NCI-H1694 (cell line): Measurements from ENCODE around the gene PDE6A.

Experiments used
- DNase-seq: peaks from one replicate; lab custom pipeline; 2025; lab: John Stamatoyannopoulos, UW

PDE6A gene

DNA sequence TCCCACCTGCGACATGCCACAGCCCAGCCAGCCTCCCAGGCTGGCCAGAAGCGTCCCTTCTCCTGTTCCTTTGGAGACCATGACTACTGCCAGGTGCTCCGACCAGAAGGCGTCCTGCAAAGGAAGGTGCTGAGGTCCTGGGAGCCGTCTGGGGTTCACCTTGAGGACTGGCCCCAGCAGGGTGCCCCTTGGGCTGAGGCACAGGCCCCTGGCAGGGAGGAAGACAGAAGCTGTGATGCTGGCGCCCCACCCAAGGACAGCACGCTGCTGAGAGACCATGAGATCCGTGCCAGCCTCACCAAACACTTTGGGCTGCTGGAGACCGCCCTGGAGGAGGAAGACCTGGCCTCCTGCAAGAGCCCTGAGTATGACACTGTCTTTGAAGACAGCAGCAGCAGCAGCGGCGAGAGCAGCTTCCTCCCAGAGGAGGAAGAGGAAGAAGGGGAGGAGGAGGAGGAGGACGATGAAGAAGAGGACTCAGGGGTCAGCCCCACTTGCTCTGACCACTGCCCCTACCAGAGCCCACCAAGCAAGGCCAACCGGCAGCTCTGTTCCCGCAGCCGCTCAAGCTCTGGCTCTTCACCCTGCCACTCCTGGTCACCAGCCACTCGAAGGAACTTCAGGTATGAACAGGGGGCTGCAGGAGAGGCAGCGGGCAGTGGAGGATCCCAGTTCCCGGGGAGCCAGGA, 108.0 kb downstream of the PDE6A start:
- no peak for DNase-seq

DNA sequence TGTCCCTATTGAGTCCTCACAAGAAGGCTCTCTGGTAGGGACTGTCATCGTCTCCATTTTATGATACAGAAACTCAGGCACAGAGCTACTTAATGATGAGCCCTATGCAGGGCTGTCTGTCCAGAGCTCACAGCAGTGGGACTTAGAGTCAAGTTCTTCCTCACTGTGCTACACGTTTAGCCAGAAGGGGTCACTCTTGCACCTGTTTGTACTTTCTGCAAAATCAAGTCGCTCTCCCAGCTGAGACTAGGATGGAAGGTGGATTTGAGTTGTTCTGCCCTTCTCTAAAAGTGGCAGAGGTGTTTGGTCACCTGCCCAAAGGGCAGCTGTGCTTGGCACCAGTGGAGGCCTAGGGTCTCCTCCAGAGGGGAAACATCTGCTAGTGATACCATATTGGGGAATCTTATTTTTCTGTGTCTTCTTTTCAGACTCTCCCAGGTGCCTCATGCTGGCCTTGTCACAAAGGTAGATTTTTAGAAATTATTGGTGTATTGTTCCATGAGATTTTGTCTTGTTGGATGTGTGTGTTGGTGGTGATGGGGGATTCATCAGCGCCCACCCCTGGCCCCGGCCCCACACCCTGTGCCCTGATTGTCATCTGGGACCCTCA, 110.2 kb downstream of the PDE6A start:
- DNase-seq: peak; percentile 44

DNA sequence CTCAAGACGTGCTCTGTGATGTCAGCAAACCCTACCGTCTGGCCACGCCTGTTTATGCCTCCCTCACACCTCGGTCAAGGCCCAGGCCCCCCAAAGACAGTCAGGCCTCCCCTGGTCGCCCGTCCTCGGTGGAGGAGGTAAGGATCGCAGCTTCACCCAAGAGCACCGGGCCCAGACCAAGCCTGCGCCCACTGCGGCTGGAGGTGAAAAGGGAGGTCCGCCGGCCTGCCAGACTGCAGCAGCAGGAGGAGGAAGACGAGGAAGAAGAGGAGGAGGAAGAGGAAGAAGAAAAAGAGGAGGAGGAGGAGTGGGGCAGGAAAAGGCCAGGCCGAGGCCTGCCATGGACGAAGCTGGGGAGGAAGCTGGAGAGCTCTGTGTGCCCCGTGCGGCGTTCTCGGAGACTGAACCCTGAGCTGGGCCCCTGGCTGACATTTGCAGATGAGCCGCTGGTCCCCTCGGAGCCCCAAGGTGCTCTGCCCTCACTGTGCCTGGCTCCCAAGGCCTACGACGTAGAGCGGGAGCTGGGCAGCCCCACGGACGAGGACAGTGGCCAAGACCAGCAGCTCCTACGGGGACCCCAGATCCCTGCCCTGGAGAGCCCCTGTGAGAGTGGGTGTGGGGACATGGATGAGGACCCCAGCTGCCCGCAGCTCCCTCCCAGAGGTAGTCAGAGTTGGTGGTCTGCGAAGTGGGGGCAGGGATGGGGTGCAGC, 111.3 kb downstream of the PDE6A start:
- DNase-seq: no peak

DNA sequence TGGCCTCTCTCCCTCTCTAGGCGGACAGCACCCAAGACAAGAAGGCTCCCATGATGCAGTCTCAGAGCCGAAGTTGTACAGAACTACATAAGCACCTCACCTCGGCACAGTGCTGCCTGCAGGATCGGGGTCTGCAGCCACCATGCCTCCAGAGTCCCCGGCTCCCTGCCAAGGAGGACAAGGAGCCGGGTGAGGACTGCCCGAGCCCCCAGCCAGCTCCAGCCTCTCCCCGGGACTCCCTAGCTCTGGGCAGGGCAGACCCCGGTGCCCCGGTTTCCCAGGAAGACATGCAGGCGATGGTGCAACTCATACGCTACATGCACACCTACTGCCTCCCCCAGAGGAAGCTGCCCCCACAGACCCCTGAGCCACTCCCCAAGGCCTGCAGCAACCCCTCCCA, 112.0 kb downstream of the PDE6A start:
- no peak for DNase-seq

DNA sequence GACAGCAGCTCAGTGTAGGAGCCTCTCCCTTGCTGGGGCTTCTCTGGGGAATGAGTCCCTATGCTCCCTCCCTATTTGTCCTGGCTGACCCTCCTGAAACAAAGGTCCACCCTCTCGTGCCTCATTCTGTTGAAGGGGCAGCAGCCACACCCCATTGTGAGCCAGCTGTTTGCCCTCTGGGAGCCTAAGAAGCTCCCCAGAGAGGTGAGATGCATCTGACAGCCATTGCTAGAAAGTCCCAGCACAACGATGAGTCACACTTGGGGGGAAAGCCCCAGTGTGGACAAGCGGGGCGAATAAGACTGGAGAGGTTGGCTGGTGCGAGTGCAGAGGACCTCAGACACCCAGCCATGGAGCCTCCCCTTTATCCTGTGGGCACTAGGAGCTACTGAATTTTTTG, 113.1 kb downstream of the PDE6A start:
- DNase-seq: no peak

DNA sequence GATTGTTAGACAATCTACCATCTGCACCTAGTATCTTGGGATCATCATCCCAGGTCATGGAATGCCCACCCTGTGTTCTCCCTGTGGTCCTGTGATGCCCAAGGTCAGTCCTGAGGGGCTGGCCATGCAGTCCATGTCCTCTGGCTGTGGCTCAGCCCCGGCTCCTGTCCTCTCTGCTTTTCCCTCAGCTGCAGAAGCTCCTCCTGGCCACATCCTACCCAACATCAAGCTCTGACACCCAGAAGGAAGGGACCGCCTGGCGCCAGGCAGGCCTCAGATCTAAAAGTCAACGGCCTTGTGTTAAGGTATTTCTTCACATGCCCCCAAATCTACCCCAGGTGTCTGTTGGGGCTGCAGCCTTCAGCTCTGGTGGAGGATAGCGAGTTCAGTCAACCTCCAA, 114.0 kb downstream of the PDE6A start:
- DNase-seq: no peak

DNA sequence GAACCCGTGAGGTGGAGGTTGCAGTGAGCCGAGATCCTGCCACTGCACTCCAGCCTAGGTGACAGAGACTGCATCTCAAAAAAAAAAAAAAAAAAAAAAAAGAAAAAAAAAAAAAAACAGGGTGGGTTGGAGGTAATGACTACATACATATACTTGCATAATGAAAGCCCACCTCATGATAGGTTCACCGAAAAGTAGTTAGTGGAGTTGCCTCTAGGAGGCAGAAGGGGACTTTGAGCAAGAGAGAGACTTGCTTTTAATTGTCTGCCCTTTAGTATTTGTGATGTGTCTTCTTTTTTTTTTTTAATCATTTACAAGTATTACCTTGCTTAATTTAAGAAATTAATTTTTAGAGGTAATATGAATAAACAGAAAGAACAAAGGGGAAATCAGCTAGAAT, 114.6 kb downstream of the PDE6A start:
- DNase-seq: peak; percentile 6

DNA sequence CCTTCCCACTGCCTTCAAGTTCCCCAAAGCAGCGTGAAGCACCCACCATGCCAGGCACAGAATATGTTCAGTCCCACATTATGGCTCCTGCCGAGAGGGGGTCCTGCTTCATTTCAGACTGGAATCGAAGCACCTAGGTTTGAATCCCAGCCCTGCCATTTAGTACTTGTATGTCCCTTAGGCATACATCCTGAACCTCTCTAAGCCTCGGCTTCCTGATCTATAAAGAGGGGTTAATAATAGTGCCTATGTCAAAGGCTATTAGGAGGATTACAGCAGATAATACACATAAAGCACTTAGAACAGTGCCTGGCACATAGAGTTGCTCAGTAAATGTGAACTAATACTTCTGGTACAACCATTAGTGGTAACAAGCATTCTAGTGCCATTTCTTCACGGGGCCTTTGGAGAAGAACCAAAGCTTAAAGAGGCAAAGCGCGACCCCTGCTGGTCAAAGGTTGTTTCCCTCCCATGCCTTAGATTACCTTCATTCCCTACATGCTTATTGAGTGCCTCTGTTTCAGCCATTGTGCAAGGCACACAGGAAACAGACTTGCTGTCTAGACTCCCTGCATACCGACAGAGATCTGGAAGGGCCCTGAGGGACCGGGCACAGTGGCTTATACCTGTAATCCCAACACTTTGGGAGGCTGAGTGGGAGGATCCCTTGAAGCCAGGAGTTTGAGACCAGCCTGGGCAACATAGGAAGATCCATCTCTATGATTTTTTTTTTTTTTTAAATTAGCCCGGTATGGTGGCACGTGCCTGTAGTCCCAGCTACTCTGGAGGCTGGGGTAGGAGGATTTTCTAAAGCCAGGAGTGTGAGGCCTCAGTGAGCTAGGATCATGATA, 116.2 kb downstream of the PDE6A start:
- peak; percentile 93 for DNase-seq

DNA sequence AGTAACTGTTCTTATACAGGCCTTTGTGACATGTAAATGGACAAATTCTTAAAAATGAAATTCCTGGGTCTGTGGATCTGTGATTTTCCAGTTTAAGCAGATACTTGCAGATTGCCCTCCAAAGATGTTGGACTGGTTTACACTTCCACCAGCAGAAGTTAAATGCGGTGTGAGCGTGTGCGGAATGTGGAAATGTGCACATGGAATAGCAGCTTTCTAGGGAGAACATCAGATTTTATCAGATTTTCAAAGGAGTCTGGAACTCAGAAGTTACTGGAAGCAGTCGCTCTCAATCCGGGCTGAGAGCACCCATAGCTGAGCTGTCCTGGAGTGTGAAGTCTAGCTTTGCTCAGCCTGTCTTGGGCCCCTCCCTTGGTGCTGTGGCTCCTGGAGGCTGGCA, 117.0 kb downstream of the PDE6A start:
- DNase-seq: no peak

DNA sequence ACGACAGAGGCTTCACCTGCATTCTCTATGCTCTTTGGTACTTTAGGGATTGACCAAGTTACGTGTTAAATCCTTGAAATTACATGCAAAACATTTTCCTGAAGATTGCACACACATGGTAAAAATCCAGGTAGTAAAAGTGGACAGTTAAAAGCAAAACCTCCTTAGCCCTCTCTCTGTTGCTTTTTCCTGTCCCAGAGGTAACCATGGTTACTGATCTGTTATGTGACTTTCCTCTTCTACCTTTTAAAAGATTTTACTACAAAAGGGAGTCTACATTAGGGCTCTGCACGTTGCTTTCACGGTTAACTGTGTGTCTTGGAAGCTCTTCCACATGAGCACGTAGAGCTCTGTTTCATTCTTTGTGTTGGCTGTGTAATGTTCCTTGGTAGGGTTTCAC, 117.5 kb downstream of the PDE6A start:
- no peak for DNase-seq

DNA sequence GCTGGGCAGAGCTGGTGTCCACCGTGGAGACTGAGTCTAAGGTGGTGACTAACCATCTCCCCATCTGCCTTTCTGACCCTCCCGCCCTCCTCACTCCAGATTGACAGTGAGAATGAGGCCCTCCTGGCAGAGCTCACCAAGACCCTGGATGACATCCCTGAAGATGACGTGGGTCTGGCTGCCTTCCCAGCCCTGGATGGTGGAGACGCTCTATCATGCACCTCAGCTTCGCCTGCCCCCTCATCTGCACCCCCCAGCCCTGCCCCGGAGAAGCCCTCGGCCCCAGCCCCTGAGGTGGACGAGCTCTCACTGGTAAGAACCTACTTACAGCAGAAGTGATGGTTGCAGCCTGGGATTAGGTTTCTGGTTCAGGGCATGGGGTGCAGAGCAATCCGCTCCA, 118.0 kb downstream of the PDE6A start:
- DNase-seq: no peak

DNA sequence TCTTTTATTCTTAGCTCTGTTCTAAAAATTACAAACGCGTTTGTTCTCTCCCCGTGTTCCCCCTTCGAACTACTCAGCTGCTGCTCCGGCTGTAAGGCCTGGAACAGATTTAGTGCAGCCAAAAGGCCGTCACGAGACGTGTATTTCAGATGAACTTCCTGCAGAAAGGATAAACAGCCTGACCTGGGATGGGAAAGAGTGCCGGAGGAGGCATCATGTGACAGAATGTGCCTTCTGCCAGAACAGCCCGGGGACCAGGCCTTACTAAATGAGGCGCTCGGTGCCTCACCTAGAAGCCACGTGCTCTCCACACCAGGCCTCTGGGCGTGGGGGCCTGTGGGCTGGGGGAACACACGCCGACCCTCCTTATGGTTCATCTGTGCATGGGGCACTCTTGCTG, 119.7 kb downstream of the PDE6A start:
- no peak for DNase-seq

DNA sequence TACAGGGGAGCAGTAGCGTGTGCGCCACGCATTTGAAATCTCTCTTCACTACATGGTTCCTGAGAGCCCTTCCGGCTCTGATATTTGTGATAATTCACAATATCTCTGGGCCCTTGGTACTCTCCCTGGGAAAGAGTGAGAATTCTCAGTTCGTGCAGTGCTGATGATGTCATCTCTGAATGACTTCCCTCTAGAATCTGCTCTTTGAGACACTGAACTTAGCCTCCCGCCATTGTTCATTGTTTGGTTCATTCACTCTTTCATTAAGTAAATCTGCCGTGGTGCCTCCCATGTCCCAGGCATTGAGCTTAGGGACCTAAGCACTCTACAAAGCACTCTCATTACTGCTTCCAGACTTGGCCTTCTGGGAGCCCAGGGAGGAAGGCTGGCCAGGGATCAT, 120.5 kb downstream of the PDE6A start:
- no peak for DNase-seq

DNA sequence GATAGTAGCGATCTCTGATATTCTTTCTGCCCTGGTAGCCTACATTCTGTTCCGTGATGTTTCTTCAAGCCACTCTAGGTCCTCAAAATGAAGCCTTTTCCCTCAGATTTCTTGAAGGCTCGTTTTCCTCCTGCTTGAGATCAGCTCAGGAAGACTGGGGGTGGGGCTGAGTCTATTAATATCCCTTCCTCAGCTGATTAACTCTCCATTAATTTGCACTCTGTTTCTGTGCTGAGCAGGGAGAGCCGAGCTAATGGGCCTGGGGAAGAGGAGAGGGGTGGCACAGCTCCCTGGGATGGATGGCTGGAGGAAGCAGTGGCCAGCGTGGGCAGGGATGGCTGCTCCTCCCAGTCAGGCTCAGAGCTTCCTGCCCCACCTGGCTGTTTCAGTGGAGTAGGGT, 121.2 kb downstream of the PDE6A start:
- no peak for DNase-seq

DNA sequence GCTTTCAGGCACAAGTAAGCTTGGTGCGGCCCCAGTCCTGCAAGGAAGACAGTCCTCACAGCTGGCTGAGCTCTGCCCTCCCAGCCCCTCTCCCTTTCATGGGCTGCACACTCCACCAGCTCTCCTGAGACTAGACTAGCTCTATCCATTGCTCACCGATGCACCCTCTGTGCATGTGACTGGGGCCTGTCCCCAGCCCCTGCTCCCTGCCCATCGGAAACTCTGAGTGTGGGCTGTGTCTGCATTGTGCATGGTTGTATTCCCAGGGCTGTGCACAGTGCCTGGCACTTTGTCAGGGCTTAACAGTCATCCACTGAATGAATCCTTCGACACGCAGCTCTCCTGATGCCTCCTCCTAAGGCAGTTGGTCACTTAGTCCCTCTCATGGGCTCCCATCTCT, 122.3 kb downstream of the PDE6A start:
- DNase-seq: no peak

DNA sequence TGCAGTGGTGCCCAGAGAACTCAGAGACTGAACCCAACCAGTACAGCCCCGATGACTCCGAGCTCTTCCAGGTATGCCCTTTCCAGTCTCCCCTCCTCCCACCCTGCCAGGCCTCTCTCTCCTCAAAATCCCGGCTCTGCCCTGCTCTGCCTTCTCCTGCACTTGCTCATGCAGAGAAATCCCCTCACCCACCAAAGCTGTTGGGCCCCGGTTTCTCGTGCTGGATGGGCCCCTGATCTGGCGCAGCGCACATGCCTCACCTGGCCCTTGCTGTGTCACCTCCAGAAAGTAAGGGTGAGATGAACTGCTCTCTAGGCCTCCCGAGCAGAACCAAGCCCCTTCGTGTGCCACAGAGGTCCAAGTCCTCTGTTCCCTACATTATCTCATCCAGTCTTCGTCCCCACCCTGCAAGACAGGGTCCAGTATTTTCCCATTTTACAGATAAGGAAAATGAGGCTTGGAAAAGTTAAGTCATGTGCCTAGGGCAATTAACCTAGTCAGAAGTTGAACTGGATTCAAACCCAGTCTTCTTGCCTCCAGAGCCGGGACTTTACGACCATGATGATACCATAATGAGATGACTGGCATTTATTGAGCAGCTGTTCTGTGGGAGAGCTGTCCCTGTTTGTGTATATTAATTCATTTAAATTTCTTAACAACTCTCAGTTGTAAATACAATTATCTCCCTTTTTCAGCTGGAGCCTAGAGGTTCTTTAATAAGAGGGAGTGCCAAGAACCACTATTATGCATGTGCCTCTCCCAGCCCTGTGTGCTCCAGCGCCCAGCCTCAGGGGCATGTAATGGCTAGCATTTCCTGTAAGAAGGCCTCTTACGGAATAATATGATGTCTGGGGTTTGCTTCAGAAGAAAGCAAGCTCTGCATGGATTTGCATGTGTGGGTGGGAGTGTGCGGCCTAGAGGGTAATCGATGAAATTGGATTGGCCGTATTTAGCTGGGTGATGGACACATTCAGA, 123.8 kb downstream of the PDE6A start:
- DNase-seq: no peak

DNA sequence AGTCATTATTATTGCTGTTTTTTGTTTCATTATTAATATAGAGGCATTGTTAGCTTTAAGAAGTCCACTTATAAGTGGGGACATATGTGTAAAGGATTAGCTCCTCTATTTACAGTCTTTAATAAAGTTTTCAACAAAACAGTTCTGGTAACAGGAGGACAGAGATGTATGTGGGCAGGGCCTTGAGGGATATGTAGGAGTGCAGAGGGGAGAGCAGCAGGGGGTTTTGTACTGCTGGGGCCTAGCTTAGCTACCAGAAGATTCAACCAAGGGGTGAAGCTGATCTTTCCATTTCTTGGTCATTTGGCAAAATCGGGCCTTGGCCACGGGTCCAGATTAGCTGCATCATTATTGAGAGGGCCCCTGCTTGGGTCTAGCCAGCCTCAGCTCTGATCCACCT, 124.6 kb downstream of the PDE6A start:
- no peak for DNase-seq

DNA sequence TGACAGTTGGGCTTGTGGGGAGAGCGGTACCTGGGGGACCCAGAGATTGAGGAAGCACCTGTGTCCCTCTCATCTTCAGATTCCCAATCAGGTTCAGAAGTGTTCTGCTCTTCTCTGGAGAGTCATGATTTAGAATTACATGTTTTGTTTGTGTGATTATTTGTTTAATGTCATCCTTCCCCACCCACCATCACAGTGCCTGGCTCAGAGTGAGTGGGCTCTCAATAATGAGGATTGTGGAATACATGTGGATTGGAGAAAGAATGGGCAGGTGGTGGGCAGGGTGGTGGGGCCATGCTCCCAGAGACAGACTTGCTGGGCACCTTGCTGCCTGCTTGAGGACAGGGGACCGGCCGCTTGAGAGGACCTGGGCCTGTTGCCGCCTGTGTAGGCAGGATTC, 126.5 kb downstream of the PDE6A start:
- no peak for DNase-seq

DNA sequence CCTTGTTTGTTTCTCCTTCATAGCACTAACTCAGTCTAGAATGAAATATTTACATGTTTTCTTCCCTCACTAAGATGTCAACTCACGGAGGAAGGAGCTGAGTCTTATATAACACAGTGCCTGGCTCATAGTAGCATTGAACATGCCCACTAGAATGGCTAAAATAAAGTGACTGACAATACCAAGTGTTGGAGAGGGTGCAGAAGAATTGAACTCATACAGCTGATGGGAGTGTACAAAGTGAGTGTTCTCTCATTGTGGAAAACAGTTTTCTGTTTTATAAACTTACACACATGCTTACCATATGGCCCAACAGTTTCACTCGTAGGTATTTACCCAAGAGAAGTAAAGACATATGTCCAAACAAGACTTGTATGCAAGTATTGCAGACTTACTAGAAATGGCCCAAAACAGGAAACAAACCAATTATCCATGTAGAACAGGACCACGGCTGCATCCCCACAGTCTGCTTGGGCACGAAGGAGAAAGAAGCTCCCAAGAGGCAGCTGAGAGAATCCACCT, 127.0 kb downstream of the PDE6A start:
- DNase-seq: no peak

DNA sequence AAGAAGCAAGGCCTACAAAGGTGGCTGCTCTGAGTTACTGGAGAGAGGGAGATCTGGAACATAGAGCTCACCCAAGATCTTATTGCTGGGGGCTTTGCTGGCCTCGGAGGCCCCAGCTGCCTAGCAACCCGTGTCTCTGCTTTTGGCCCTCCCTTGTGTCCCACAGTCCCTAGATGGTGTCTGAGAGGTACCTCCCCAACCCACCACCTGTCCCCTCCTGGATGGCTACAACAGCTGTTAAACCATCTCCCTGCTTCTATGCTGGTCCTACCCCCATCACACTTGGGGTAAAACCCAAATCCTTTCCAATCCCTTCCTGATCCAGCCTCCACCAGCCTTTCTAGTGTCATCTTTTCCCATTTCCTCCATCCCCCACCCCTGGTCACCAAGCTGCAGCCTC, 127.9 kb downstream of the PDE6A start:
- no peak for DNase-seq

DNA sequence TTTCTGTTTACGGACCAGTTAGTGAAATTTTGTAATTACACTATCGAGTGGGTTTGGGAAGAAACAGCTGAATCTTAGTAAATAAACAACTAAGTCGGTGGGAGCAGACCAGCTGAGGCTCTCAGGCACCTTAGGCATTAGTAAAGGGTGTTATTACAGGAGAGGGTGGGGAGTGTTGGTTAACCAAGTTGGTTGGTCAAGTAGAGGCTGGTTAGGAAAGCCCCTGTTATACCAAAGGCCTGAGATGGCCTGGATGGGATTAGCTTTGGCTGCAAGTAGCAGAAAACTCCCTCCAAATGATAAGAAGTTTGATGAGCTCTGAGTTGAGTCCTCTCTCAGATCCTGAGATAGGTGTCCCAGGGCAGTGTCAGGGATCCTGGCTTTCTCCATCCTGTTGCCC, 133.1 kb downstream of the PDE6A start:
- no peak for DNase-seq
